GM18517 (cell line): ENCODE data around the gene HOXC10.

ENCODE experiments used
- ATAC-seq: cut with Tn5 transposase; IDR thresholded peaks from one replicate; pipeline ENCODE4 v1.9.1; 2021; ENCODE audit warnings: mild to moderate bottlenecking, moderate library complexity; ENCODE audit not compliant: unreplicated experiment

HOXC10 gene

GRCh38 chr12:54024581-54025305 lies 39.8 kb downstream of the HOXC10 start:
- ATAC-seq: no peak

DNA sequence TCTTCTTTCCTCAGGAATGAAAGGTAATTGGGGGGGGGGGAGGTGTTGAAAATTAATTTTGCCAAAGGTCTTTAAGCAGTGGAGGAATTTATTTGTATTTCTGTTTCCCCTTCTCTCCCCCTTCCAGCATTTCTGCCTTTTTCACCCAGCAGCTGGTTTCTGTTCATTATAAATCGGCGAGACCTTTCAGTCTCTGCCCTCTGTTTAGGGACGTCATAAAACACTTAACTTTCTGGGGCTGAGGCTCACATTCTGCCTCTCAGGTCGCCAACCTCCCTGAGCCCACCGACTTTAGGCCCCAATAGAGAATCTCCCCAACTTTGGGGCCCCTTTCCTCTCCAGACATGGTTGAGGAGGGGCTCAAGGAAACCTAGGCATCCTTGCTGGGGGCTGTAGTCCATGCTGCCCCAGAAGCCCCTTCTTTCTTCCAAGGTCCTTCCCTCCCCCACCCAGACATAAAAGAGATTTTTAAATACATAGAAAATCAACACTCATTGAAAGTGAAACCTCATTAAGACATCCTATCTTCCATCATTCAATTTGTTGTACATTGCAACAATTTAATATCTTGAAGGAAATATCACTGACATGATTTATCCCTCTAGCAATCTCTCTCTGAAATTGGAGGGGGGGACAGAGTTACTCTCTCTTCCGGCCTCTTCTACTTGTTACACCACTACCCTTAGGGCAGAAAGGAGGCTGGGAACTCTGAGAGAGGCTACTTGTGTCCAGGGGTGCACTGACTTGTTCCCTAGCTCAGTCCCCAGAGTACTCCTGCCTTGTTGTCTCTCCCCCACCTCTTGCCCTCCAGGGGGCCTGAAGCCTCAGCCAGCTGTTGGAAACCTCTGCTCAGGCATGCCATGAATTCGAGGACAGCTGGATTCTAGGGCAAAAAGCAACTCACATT lies 40.8 kb downstream of the HOXC10 start:
- ATAC-seq: no peak

- no peak for ATAC-seq
Observed at GRCh38 chr12:54026640-54027441, 41.9 kb downstream of the HOXC10 start.

- no peak for ATAC-seq
Observed at GRCh38 chr12:54027442-54027786, 42.5 kb downstream of the HOXC10 start.

- ATAC-seq: no peak
Observed at GRCh38 chr12:54028314-54029201, 43.6 kb downstream of the HOXC10 start, which contains the start of gene HOXC6. Gene HOXC6, plus strand, starts transcription at chr12:54028440. Its CDS starts 82 bp downstream, at chr12:54028522.

DNA sequence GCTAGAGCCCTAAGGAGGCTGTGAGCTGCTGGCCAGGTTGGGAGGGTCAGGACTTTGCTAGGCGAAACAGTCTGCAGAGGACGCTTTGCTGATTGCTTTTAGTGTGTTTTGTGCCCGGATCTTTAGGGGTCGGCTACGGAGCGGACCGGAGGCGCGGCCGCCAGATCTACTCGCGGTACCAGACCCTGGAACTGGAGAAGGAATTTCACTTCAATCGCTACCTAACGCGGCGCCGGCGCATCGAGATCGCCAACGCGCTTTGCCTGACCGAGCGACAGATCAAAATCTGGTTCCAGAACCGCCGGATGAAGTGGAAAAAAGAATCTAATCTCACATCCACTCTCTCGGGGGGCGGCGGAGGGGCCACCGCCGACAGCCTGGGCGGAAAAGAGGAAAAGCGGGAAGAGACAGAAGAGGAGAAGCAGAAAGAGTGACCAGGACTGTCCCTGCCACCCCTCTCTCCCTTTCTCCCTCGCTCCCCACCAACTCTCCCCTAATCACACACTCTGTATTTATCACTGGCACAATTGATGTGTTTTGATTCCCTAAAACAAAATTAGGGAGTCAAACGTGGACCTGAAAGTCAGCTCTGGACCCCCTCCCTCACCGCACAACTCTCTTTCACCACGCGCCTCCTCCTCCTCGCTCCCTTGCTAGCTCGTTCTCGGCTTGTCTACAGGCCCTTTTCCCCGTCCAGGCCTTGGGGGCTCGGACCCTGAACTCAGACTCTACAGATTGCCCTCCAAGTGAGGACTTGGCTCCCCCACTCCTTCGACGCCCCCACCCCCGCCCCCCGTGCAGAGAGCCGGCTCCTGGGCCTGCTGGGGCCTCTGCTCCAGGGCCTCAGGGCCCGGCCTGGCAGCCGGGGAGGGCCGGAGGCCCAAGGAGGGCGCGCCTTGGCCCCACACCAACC lies 44.8 kb downstream of the HOXC10 start:
- ATAC-seq: no peak

GRCh38 chr12:54030442-54030801 lies 45.5 kb downstream of the HOXC10 start:
- no peak for ATAC-seq

- ATAC-seq: no peak
Observed at GRCh38 chr12:54030889-54031471, 46.0 kb downstream of the HOXC10 start.

- no peak for ATAC-seq
Observed at GRCh38 chr12:54031480-54031879, 46.5 kb downstream of the HOXC10 start.

DNA sequence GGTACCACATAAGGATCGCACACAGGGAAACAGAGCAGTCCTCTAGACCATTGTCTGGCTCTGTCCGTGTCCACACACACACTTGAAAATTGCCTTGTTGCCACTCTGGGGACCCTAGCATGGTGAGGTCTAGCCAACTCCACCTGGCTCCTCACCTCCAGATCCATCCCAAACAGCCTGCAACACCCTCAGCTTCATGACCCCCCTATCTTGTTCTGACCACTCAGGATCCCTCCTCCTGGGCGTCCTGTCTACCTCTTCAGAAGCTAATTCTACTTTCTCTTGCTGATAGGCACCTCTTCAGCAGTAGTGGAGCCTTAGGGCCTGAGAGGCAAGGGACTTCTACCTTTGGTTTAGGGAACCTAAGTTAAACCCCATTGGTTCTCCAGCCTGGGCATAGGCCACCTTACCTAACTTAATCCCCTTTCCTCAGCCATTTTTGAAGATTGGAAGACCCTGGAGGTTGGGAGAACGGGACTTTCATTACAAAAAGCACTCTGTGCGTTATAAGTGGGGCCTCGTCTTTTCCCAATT lies 47.2 kb downstream of the HOXC10 start:
- no peak for ATAC-seq

GRCh38 chr12:54032627-54033100 lies 47.7 kb downstream of the HOXC10 start, which contains the start of gene HOXC5:
Gene HOXC5, plus strand, starts transcription at chr12:54033050. Its CDS starts 73 bp downstream, at chr12:54033123.
- ATAC-seq: no peak

- ATAC-seq: no peak
Observed at GRCh38 chr12:54033106-54033979, 48.4 kb downstream of the HOXC10 start.

- no peak for ATAC-seq
Observed at GRCh38 chr12:54033980-54034784, 49.2 kb downstream of the HOXC10 start.

DNA sequence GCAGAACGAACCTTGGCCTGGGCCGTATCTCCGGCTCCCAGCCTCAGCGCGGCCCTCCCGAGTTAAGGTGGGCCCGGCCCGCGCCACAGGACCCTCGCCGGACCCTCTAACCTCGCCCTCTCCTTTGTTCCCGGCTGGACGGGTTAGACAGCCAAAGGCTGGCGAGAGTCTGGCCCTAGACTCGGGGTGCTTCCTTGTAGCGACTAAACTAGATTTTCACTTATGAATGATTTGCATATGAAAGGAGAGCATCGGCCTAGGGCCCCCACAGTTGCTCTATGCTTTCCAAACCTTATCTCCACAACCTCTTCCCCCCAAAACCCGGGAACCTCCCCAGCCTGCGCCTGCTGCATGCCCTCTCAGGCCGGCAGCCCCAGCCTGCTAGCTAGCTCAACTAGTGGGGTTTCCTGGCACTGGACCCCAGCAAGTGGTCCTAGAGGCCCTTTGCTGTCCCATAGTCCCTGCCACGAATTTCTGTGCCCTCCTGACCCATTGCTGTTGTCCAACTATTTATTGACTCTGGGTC lies 49.9 kb downstream of the HOXC10 start:
- no peak for ATAC-seq

- no peak for ATAC-seq
Observed at GRCh38 chr12:54035568-54036264, 50.8 kb downstream of the HOXC10 start.
